Activated CD4-positive, alpha-beta T cell treated with anti-CD3 and anti-CD28 coated beads for 48 hours (primary cell): ENCODE results near the gene NDEL1.

Experiments used
- DNase-seq: peaks from one replicate; pipeline ENCODE4 v3.0.0-alpha.2; 2020

Gene NDEL1

GRCh38 chr17:8506145-8506544 is 70.5 kb downstream of the NDEL1 start:
- no peak for DNase-seq

DNA sequence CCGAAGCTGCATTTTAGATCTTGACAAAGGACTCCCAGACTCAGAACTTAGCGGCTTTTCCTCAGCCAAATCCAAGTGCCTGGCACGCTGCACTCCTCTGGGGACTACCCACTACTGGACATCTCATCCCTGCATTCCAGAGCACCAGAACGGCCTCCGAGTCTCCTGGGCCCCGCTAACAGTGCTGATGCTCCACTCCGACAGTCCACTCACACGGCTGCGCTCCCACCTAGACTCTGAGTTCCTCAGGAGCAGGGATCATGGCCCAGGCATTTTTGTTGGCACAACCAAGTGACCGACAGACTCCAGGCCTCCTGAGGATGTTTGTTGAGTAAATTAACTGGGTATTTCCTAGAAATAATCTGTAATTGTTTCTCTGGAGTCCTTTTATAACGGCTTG is 79.1 kb downstream of the NDEL1 start:
- DNase-seq: no peak
